ENCODE results near the gene DZIP1L.
"Not testable (repeated sequence)": the region's sequence is repeated elsewhere in the genome, so short reads cannot be mapped to it uniquely, and the experiment has no call there.

Gene DZIP1L

GRCh38 chr3:138113326-138113725 lies 2.1 kb downstream of the DZIP1L start:
- no peak for DNase-seq

GRCh38 chr3:138112362-138112761 lies 3.0 kb downstream of the DZIP1L start:
- DNase-seq = no peak

- DNase-seq = no peak
Measured at GRCh38 chr3:138105598-138105997, 9.8 kb downstream of the DZIP1L start.

- DNase-seq = no peak
Measured at GRCh38 chr3:138103466-138103865, 11.9 kb downstream of the DZIP1L start.

- DNase-seq = not testable (repeated sequence)
Measured at GRCh38 chr3:138101351-138101940, 14.0 kb downstream of the DZIP1L start.

- DNase-seq = no peak
Measured at GRCh38 chr3:138099417-138099816, 16.0 kb downstream of the DZIP1L start.

- no peak for DNase-seq
Measured at GRCh38 chr3:138097192-138098172, 17.9 kb downstream of the DZIP1L start.

GRCh38 chr3:138093721-138094120 lies 21.7 kb downstream of the DZIP1L start:
- DNase-seq = no peak

GRCh38 chr3:138092023-138092422 lies 23.4 kb downstream of the DZIP1L start:
- no peak for DNase-seq

GRCh38 chr3:138089091-138089490 lies 26.3 kb downstream of the DZIP1L start:
- no peak for DNase-seq

- not testable (repeated sequence) for DNase-seq
Measured at GRCh38 chr3:138085745-138086144, 29.7 kb downstream of the DZIP1L start.

- no peak for DNase-seq
Measured at GRCh38 chr3:138084196-138084595, 31.2 kb downstream of the DZIP1L start.

- no peak for DNase-seq
Measured at GRCh38 chr3:138082992-138083386, 32.4 kb downstream of the DZIP1L start.

GRCh38 chr3:138082085-138082991 lies 33.1 kb downstream of the DZIP1L start:
- DNase-seq = no peak

- DNase-seq = no peak
Measured at GRCh38 chr3:138081371-138082084, 33.9 kb downstream of the DZIP1L start.

- no peak for DNase-seq
Measured at GRCh38 chr3:138079901-138080300, 35.5 kb downstream of the DZIP1L start.

GRCh38 chr3:138078901-138079344 lies 36.5 kb downstream of the DZIP1L start:
- DNase-seq = no peak

GRCh38 chr3:138078096-138078495 lies 37.3 kb downstream of the DZIP1L start:
- no peak for DNase-seq

- DNase-seq = no peak
Measured at GRCh38 chr3:138072796-138073195, 42.6 kb downstream of the DZIP1L start.

- DNase-seq = no peak
Measured at GRCh38 chr3:138070006-138070405, 45.4 kb downstream of the DZIP1L start.

GRCh38 chr3:138068579-138069174 lies 46.7 kb downstream of the DZIP1L start:
- peak; percentile 88 for DNase-seq

GRCh38 chr3:138068046-138068445 lies 47.4 kb downstream of the DZIP1L start:
- no peak for DNase-seq

Measured in femur (tissue), 1 donor.